SU-DHL-6 (cell line): ENCODE measurements around the gene HELZ2.

Experiments used
- CTCF ChIP-seq: fragments of 200-600 bp; sonication (generic); IDR thresholded peaks from one replicate; pipeline ENCODE4 v1.5.1; 2017; ENCODE audit warnings: antibody characterized with exemption, mild to moderate bottlenecking, low read length, moderate library complexity; ENCODE audit not compliant: insufficient read depth, poor library complexity, severe bottlenecking
- EZH2phosphoT487 ChIP-seq: fragments of 200-600 bp; sonication (generic), shearing (Covaris generic); conservative IDR thresholded peaks from 2 replicates; pipeline ENCODE4 v1.6.1; 2018; ENCODE audit warnings: mild to moderate bottlenecking, antibody characterized with exemption, low read length, moderate library complexity, mixed read lengths

- TF ChIP-seq CTCF: no peak
- TF ChIP-seq EZH2phosphoT487: no peak
Observed at GRCh38 chr20:63532449-63532971, 41.5 kb downstream of the HELZ2 start.
